GM12878 (cell line): ENCODE measurements around the gene FBXL2.

Experiments used
- BHLHE40 ChIP-seq, 2 experiments: fragments of 450-650 bp in 1 of 2; IDR thresholded peaks; 2 replicates each; pipeline ENCODE4 v1.6.1; 2011 to 2017; ENCODE audit warnings: low read depth in 2 of 2, borderline replicate concordance in 1 of 2, improper control_type of control experiment in 1 of 2, low read length in 1 of 2, mild to moderate bottlenecking in 1 of 2
- CTCF ChIP-seq, 3 experiments: IDR thresholded peaks in 2 of 3; conservative IDR thresholded peaks in 1 of 3; 2 replicates each; pipeline ENCODE4 v1.5.1; 2011; ENCODE audit warnings: low read depth in 3 of 3, low read length in 3 of 3, mild to moderate bottlenecking in 3 of 3, control low read depth in 2 of 3, moderate library complexity in 2 of 3, inconsistent platforms in 1 of 3, mixed read lengths in 1 of 3; ENCODE audit not compliant: control insufficient read depth in 2 of 3, insufficient read depth in 1 of 3; ENCODE audit errors: extremely low read depth in 1 of 3
- EP300 ChIP-seq, 2 experiments: fragments of 150-350 bp in 1 of 2; IDR thresholded peaks; 2 replicates each; pipeline ENCODE4 v1.6.1; 2011 to 2012; ENCODE audit warnings: low read depth in 2 of 2, low read length in 2 of 2, borderline replicate concordance in 1 of 2, improper control_type of control experiment in 1 of 2, inconsistent platforms in 1 of 2; ENCODE audit not compliant: control insufficient read depth in 1 of 2
- EZH2 ChIP-seq: IDR thresholded peaks from 2 replicates; pipeline ENCODE4 v1.6.1; 2012; ENCODE audit warnings: low read depth, mild to moderate bottlenecking, control low read depth, inconsistent platforms, low read length, borderline replicate concordance; ENCODE audit not compliant: control insufficient read depth
- PAX5 ChIP-seq: IDR thresholded peaks from 2 replicates; pipeline ENCODE4 v1.6.1; 2011; ENCODE audit warnings: low read depth, low read length, borderline replicate concordance
- POLR2A ChIP-seq: IDR thresholded peaks from 2 replicates; pipeline ENCODE4 v1.6.1; 2011; ENCODE audit warnings: low read depth, mild to moderate bottlenecking, low read length
- SIX5 ChIP-seq: IDR thresholded peaks from 2 replicates; pipeline ENCODE4 v1.6.1; 2011; ENCODE audit warnings: mild to moderate bottlenecking, low read depth, low read length, moderate library complexity; ENCODE audit not compliant: severe bottlenecking
- SMAD1 ChIP-seq: fragments of 450-650 bp; IDR thresholded peaks from 2 replicates; pipeline ENCODE4 v1.6.1; 2018; ENCODE audit warnings: mild to moderate bottlenecking, low read depth; ENCODE audit not compliant: partially characterized antibody
- TCF12 ChIP-seq: IDR thresholded peaks from 2 replicates; pipeline ENCODE4 v1.6.1; 2011; ENCODE audit warnings: low read depth, mild to moderate bottlenecking, low read length
- ZNF207 ChIP-seq: fragments of 450-650 bp; IDR thresholded peaks from 2 replicates; pipeline ENCODE4 v1.6.1; 2014; ENCODE audit warnings: antibody characterized with exemption, mild to moderate bottlenecking, borderline replicate concordance
- ZNF592 ChIP-seq: fragments of 450-650 bp; IDR thresholded peaks from 2 replicates; pipeline ENCODE4 v1.6.1; 2017; ENCODE audit warnings: mild to moderate bottlenecking, moderate library complexity

- TF ChIP-seq POLR2A (no peak), SMAD1 (no peak), CTCF (IDR thresholded peaks at IDR 0.05 in 2 of 3, conservative IDR thresholded peaks at IDR 0.05 in 1 of 3; ENCODE audit: control insufficient read depth in 2 of 3, extremely low read depth in 1 of 3, insufficient read depth in 1 of 3, low read depth in 3 of 3, low read length in 3 of 3) (no peak), ZNF592 (no peak), ZNF207 (no peak), EZH2 (no peak), TCF12 (no peak), BHLHE40 (IDR thresholded peaks at IDR 0.05; ENCODE audit: borderline replicate concordance in 1 of 2, low read depth in 2 of 2, low read length in 1 of 2) (no peak), PAX5 (no peak), EP300 (IDR thresholded peaks at IDR 0.05; ENCODE audit: borderline replicate concordance in 1 of 2, control insufficient read depth in 1 of 2, low read depth in 2 of 2, low read length in 2 of 2) (no peak), SIX5 (no peak)
Measured at GRCh38 chr3:33358172-33358781, 81.0 kb downstream of the FBXL2 start.
